Stimulated activated CD4-positive, alpha-beta T cell treated with anti-CD3 and anti-CD28 coated beads, Interleukin-4, amount 100 ng/mL, for 48 hours (primary cell): Measurements from ENCODE around the gene ARFGAP1.
"Not testable (repeated sequence)": the region's sequence is repeated elsewhere in the genome, so short reads cannot be mapped to it uniquely, and the experiment has no call there.

Experiments
- DNase-seq, 2 donors: peaks; one replicate each; pipeline ENCODE4 v3.0.0-alpha.2; 2020; ENCODE audit warnings: low read depth in 2 of 2

The ARFGAP1 gene

GRCh38 chr20:63240004-63240403 is 32.6 kb upstream of the ARFGAP1 start:
- no peak for DNase-seq

DNA sequence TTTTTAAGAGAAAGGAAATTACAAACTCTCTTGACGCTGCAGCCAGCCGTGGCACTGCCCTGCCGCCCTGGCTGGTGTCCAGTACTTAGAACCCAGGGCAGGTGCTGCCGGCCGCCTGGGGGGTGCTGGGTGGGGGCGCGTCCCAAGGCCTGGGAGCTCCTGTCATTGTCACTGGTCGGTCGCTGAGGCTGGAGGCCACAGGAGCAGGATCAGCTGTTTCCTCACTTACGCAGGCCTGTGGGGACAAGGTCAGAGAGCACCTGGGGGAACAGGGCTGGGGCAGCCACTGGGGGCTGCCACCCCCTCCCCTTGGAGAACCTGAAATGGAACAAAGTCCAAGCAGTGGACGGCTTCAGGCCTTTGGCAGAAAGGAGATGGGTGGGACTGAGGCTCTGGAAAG is 31.3 kb upstream of the ARFGAP1 start:
- DNase-seq: no peak

DNA sequence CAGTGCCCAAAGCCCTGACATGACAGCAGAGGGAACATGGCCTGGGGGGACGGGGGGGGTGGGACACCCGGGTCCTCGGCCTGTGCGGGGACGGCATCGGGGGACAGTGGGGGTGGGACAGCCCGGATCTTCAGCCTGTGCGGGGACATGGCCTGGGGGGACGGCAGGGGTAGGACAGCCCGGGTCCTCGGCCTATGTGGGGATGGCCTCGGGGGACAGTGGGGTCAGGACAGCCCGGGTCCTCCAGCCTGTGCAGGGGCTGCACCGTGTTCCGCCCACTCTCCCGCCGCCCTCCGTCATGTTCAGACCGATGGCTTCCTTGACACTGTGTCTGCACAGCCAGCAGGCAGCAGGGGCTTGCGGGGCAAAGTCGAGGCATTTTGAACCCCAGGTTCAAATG is 29.9 kb upstream of the ARFGAP1 start:
- DNase-seq: no peak

DNA sequence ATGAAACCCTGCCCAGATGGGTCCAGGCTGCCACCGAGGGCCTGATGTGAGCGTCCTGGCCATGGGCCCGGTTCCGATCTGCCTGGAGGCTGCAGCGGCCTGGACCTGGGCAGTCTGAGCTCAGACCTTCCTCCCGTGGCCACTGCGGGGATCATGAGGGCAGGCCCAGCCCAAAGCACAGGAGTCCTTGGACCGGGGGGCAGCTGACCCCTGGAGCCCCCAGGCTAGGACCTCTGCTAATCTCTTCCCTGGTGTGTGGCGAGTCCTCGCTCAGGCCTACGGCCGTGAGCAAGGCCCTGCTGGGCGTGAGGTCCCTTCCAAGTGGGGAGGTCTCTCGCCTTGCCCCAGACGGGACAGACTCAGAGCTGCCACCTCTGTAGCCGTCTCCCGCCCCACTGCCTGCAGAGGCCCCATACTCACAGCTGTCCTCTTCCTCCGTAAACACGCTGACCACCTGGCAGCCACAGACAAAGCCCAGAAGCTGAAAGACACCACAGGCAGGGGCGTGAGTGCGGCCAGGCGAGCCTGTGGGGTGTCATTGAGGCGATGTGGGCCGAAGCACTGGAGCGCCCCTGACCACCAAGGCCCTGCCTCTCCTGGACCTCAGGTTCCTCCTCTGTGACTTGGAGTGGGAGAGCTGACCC is 28.9 kb upstream of the ARFGAP1 start:
- no peak for DNase-seq

DNA sequence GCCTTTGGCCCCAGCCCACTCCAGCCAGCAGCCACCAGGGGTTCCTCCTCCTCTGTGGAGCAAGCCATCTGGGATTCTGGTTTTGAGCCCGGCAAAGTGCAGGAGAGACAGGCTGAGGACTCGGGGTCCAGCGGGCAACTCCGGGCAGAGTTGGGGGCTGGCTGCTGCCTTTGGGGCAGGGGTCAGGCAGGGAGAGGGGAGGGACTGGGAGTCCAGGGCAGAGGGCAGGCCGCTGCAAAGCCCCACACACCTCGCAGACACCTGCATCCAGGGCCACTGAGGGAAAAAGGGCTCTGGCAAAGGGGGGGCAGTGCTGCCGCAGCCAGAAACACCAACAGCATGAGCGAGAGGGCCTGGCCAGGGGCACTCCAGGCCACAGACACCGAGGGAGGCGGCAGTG is 28.1 kb upstream of the ARFGAP1 start:
- no peak for DNase-seq

DNA sequence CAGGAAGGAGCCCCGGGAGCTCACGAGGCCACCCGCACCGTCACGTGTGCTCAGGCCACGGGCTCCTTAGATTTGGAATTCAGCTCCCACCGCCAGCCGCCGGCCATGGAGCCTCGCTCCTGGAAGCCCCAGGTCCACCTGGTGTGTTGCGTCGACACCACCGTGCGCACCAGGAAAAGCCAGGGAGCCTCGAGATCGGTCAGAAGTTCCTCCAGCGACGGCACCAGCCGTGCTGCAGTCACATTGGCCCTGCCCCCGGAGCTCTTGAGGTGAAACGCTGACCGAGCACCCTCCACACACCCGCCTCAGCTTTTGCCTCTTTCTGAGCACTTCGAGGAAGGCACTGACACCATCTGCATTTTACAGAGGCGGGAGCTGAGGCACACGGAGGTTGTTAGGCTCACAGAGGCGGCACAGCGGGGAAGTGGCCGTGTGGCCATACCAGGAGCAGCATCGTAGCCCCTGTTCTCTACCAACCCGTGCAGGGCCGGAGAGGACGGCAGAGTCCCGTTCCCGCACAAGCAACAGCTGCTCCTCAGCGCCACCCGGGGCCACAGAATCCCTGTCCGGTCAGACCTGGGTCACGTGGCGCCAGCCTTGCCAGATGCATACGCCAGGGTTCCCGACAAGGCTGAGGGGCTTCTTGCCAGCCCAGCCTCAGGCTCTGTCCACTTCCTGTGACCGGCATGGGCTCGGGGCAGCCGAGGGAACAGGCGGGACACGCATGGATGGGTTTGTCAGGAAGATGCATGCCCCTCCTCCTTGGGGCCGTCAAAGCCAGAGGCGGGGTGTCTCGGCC is 25.9 kb upstream of the ARFGAP1 start:
- DNase-seq: no peak

DNA sequence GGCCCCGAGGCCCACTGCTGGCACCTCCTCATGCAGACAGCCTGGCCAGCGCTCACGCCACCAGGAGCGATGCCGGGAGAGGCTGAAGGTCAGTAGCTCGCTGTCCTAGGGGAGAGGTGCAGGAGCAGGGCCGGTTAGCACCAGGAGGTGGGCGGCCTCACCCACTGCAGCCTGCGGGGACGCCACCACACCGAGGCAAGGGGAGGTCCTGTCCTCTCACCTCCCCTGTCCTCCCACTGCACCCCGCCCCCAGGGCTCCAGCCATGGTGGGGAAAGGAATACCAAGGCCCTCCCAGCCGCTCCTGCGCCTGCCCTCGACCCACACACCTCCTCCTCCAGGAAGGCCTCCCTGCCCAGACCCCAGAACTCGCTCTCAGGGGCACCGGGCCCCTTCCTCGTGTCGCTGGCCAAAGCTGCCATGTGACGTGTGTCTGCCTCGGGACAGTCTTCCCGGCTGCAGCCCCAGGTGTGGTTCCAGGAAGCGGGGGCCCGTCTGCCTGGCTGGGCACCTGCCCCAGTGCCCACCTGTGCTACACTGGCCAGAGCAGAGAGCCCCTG is 24.9 kb upstream of the ARFGAP1 start:
- DNase-seq: no peak

GRCh38 chr20:63248835-63249591 is 23.6 kb upstream of the ARFGAP1 start:
- no peak for DNase-seq

DNA sequence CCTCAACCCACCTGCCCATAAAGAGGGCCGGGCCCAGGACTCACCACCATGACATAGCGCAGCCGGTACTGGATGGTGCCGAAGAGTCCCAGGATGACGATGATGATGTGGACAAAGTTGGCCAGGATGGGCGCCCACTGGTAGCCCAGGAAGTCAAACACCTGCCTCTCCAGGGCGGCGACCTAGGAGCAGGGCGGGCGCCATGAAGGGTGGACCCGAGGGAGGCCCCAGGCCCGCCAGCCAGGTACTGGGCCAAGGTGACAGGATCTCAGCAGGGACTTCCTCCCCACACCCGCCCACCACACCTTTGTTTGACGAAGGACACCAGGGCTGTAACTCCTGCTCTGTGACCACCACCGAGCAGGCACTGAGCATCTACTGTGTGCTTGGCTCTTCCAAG is 22.7 kb upstream of the ARFGAP1 start:
- DNase-seq: no peak

DNA sequence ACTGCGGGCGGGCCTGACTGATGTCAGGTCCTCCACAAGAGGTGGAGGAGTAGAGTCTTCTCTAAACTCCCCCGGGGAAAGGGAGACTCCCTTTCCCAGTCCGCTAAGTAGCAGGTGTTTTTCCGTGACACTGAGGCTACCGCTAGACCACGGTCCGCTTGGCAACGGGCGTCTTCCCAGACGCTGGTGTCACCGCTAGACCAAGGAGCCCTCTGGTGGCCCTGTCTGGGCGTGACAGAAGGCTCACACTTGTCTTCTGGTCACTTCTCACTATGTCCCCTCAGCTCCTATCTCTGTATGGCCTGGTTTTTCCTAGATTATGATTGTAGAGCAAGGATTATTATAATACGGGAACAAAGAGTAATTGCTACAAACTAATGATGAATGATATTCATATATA is 21.3 kb upstream of the ARFGAP1 start:
- not testable (repeated sequence) for DNase-seq

DNA sequence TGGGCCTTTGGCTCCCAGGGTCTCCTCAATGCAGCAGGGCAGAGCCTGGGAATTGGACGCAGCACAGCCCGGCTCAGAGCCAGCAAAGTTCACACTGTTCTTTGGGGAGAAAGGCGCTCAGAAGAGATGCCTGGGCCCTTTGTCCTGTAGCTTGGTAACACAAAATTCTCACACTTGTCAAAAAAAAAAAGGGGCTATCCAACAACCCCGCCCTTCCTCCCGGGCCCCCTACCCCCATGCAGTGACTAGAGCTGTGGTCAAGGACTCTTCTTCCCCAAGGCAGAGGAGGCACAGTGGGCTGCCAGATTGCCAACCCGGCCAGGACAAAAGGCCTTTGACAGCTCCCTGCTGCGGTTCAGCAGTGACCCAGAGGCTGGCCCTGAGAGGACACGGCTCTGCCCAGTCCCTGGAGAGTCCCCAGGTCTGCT is 20.3 kb upstream of the ARFGAP1 start:
- DNase-seq: no peak

GRCh38 chr20:63253065-63253437 is 19.6 kb upstream of the ARFGAP1 start:
- no peak for DNase-seq

DNA sequence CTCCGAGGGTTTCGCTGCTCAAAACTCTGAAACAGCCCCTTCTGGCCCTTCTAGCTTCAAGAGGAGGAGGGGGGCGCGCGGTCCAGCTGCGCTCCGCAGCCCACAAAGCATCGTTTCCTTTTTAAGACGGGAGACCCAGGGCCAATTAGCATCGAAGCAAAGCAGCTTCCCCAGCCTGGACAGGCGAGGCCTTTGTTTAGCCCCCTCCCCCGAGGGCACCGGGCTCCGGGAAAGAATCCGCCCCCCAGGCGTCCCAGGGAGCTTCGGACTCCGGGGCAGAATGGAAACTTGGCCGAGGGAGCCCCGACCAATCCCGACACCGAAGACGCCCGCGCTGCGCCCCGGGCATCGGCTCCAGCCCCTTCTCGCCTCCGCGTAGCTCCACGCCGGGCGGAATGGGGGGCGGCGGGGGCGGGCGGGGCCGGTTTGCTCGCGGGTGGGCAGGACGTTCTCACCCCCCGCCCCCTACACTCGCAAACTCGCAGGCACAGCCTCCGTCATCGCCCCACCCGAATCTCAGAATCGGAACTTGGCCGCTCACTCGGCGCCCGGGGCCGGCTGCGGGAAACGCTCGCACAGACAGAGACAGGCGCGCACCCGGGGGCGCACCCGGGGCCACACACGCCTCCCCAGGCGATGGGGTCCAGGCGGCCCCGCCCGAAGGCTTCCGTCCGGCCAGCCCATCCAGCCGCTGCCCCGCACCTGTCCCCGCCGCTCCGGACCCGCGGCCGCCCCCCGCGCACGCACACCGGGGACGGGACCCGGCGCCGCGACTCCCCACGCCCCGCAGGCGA is 19.0 kb upstream of the ARFGAP1 start:
- DNase-seq: no peak

DNA sequence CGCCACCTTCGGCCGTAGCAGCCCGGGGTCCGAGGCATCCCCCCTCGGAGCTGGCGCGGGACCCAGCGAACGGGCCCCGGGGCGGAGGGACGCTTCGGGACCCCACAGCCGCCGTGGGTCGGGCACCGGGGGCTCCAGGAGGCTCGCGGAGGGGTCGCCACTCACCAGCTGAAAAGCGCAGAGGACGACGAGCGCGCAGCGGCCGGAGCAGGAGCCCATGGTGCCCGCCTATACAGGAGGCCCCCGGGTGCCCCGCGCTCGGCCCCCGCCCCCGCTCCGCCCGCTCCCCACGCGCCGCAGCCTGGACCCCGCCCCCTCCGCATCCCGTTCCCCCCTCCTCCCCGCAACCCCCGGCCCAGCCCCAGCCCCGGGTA is 18.4 kb upstream of the ARFGAP1 start, which contains the start of gene NKAIN4:
TSS of gene NKAIN4 (minus strand) at position 232 of the 374 bp plus-strand sequence. CDS start at position 219, 13 bp downstream.
- no peak for DNase-seq

DNA sequence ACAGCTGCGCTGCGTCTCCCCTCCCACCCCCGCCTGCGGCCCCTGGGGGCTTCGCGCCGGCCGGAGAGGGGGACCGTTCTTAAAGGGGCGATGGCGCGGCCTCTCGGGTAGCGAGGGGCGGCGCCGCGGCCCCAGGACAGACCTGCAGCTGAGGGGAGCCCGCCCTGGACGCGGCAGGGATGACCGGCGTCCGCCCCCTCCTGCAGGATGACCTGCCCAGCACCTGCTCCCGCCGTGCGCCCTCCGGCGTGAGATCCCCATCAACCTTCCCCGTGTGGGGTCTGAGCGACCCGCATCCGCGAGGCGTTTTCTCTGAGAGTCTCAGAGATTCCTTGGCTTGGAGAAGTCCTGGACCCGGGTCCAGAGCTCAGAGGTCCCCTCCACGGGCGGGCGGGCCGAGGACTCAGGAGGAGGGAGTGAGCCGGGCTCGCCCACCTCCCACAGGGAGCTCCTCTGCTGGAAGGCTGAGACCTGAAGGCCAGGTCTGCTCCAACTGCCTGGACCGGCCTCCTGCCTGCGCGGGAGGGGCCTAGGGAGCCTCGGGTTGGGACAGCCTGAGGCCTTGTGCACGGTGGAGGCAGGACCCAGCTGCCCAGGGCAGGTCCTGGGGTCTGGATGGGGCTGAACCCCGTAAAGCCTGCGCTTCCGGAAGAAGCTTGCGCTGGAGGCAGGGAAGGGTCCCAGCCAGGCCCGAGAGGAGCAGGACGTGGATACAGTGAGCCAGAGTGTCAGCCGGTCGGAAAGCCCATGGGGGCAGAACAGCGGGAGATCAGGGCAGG is 17.8 kb upstream of the ARFGAP1 start:
- no peak for DNase-seq

GRCh38 chr20:63255931-63256704 is 16.5 kb upstream of the ARFGAP1 start:
- DNase-seq: no peak

GRCh38 chr20:63256954-63257353 is 15.7 kb upstream of the ARFGAP1 start:
- no peak for DNase-seq

- DNase-seq: no peak
These were observed 15.0 kb upstream of the ARFGAP1 start for GRCh38 chr20:63257629-63258028.

DNA sequence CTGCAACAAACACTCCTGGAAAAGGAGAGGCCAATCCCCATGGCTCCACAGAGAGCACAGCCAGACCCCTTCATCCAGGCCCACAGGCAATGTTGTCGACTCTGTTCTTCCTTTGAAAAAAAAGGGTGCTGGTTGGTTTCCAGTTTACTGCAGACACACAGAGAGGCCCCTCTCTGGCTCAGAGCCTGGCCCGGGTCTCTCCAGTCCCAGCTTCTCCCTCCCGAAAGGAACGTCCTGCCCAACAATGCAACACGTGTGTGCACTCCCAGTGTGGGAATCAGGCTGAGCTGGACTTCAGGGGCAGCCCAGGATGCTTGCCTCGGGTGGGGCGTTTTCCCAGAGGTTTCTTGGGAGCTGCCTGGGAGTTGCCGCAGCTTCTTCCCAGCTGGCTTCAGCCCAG is 13.8 kb upstream of the ARFGAP1 start:
- no peak for DNase-seq
